Stimulated activated CD8-positive, alpha-beta memory T cell treated with anti-CD3 and anti-CD28 coated beads, Interleukin-7, amount 100 ng/mL, for 4 hours (primary cell): Measurements from ENCODE around the gene PAN3.

Experiments
- DNase-seq, 2 donors: peaks; one replicate each; pipeline ENCODE4 v3.0.0-alpha.2; 2020; ENCODE audit warnings: low read depth in 2 of 2

The PAN3 gene

DNA sequence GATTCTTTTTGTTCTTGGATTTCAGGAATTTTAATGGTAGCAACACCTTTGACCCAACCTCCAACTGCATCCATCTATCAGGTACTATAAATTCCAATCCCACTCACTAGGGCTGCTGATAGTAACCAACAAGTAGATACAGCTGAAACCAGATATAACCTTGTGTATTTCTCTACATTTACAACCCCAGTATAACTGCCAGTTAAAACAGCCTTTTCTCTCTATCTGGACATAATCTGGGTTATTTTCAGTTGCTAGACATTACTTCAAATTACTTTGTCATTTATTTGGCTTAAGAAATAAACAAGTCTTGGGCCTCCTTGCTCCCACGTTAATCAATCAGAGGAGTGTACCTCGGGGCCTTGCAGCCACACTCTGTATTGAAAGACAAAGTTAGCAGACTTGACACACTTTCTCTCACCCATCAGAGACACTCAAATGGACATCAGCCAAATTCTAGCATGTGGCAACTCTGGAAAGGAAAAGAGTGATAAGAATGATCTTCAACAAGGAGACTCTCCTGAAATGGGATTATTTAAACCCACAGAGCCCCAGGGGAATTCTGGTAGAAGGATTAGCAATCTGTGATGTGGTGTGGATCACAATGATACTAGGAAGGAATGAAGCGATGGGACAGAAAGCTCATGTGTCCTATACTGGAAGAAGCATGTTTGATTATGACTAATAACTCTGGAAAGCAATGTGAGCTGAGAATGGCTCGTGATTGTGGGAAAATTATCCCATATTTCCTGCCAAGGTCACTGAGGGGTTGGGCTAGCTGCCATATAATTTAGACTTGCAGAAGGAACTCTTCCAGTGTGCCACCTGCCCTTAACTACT is 199.0 kb downstream of the PAN3 start:
- DNase-seq = no peak

- DNase-seq = no peak
Measured at GRCh38 chr13:28338006-28338574, 199.7 kb downstream of the PAN3 start.

GRCh38 chr13:28338742-28339141 is 200.4 kb downstream of the PAN3 start:
- no peak for DNase-seq

- no peak for DNase-seq
Measured at GRCh38 chr13:28339419-28339818, 201.1 kb downstream of the PAN3 start.

- DNase-seq = no peak
Measured at GRCh38 chr13:28340272-28340793, 202.0 kb downstream of the PAN3 start.

- no peak for DNase-seq
Measured at GRCh38 chr13:28342251-28342650, 203.9 kb downstream of the PAN3 start.

- DNase-seq = no peak
Measured at GRCh38 chr13:28344163-28344562, 205.8 kb downstream of the PAN3 start.
